Colon (tissue), 2 donors: ENCODE data around the gene UMAD1.
"Not testable (repeated sequence)": the region's sequence is repeated elsewhere in the genome, so short reads cannot be mapped to it uniquely, and the experiment has no call there.

Source experiments
- FAIRE-seq: peaks from 2 replicates; lab custom pipeline; 2012; peaks lifted over from hg19 to GRCh38; lab: Jason Lieb, UNC
- donor health status: control.
- donor health status: control.

UMAD1 gene

GRCh38 chr7:7652798-7653540, 12.4 kb downstream of the UMAD1 start:
- FAIRE-seq: no peak

- no peak for FAIRE-seq
These were observed 13.1 kb downstream of the UMAD1 start for GRCh38 chr7:7653593-7654187.

- no peak for FAIRE-seq
These were observed 14.6 kb downstream of the UMAD1 start for GRCh38 chr7:7654964-7655715.

GRCh38 chr7:7656459-7656858, 15.9 kb downstream of the UMAD1 start:
- not testable (repeated sequence) for FAIRE-seq

GRCh38 chr7:7662527-7662926, 22.0 kb downstream of the UMAD1 start:
- FAIRE-seq: no peak

- no peak for FAIRE-seq
These were observed 23.7 kb downstream of the UMAD1 start for GRCh38 chr7:7664291-7664690.

GRCh38 chr7:7665031-7665430, 24.5 kb downstream of the UMAD1 start:
- FAIRE-seq: no peak

GRCh38 chr7:7667187-7667586, 26.6 kb downstream of the UMAD1 start:
- no peak for FAIRE-seq

- FAIRE-seq: no peak
These were observed 28.2 kb downstream of the UMAD1 start for GRCh38 chr7:7668706-7669105.

- no peak for FAIRE-seq
These were observed 29.9 kb downstream of the UMAD1 start for GRCh38 chr7:7670490-7670889.

- FAIRE-seq: no peak
These were observed 30.8 kb downstream of the UMAD1 start for GRCh38 chr7:7671361-7671760.

- FAIRE-seq: no peak
These were observed 32.1 kb downstream of the UMAD1 start for GRCh38 chr7:7672545-7673239.

GRCh38 chr7:7673240-7673550, 32.6 kb downstream of the UMAD1 start:
- no peak for FAIRE-seq

- no peak for FAIRE-seq
These were observed 35.1 kb downstream of the UMAD1 start for GRCh38 chr7:7675686-7676085.

GRCh38 chr7:7679640-7680039, 39.1 kb downstream of the UMAD1 start:
- FAIRE-seq: not testable (repeated sequence)

- FAIRE-seq: peak; percentile 88
These were observed 40.8 kb downstream of the UMAD1 start for GRCh38 chr7:7681191-7681935.

GRCh38 chr7:7681936-7682329, 41.4 kb downstream of the UMAD1 start:
- no peak for FAIRE-seq

- FAIRE-seq: no peak
These were observed 42.3 kb downstream of the UMAD1 start for GRCh38 chr7:7682861-7683260.

GRCh38 chr7:7686811-7687508, 46.4 kb downstream of the UMAD1 start:
- FAIRE-seq: no peak

GRCh38 chr7:7687800-7688199, 47.2 kb downstream of the UMAD1 start:
- FAIRE-seq: no peak

- FAIRE-seq: no peak
These were observed 47.8 kb downstream of the UMAD1 start for GRCh38 chr7:7688310-7688709.
